IMR-90 (cell line): Measurements from ENCODE around the gene FUT8.

ENCODE experiments used
- CEBPB ChIP-seq: IDR thresholded peaks from 2 replicates; pipeline ENCODE4 v1.6.1; 2012; ENCODE audit warnings: low read depth, low read length, improper control_type of control experiment
- CTCF ChIP-seq: conservative IDR thresholded peaks from 2 replicates; pipeline ENCODE4 v1.5.1; 2012; ENCODE audit warnings: mild to moderate bottlenecking, low read depth, low read length, improper control_type of control experiment
- MAZ ChIP-seq: IDR thresholded peaks from 2 replicates; pipeline ENCODE4 v1.6.1; 2012; ENCODE audit warnings: low read depth, mild to moderate bottlenecking, low read length, improper control_type of control experiment, moderate library complexity, borderline replicate concordance
- MXI1 ChIP-seq: IDR thresholded peaks from 2 replicates; pipeline ENCODE4 v1.6.1; 2012; ENCODE audit warnings: low read depth, mild to moderate bottlenecking, low read length, moderate library complexity, borderline replicate concordance
- POLR2A ChIP-seq: IDR thresholded peaks from 2 replicates; pipeline ENCODE4 v1.6.1; 2012; ENCODE audit warnings: mild to moderate bottlenecking, low read depth, low read length
- RAD21 ChIP-seq: IDR thresholded peaks from 2 replicates; pipeline ENCODE4 v1.6.1; 2012; ENCODE audit warnings: low read length, improper control_type of control experiment
- RFX5 ChIP-seq: IDR thresholded peaks from 2 replicates; pipeline ENCODE4 v1.8.0; 2012; ENCODE audit warnings: low read depth, mild to moderate bottlenecking, low read length, moderate library complexity
- SMC3 ChIP-seq: fragments of 150-350 bp; IDR thresholded peaks from 2 replicates; pipeline ENCODE4 v1.6.1; 2016; ENCODE audit warnings: low read depth, mild to moderate bottlenecking, antibody characterized with exemption, low read length, moderate library complexity

GRCh38 chr14:65685572-65685971, 273.0 kb downstream of the FUT8 start:
- TF ChIP-seq CTCF (no peak), RAD21 (no peak), MXI1 (no peak), CEBPB (no peak), RFX5 (no peak), POLR2A (no peak), MAZ (no peak), SMC3 (no peak)
